Colonic mucosa (tissue), 4 donors: ENCODE measurements around the gene VWA3A. TPM values are rescaled to one million over a fixed set of nuclear protein-coding genes. Genes with fewer than 3 reads are reported as not detected.
"Not testable (repeated sequence)": the region's sequence is repeated elsewhere in the genome, so short reads cannot be mapped to it uniquely, and the experiment has no call there.

Experiments
- DNase-seq: peaks from one replicate; pipeline ENCODE4 v3.0.0-alpha.2; 2020
- H3K27ac ChIP-seq: fragments of 200-600 bp; one replicate; pipeline ENCODE4 v1.8.0; 2021
- H3K27me3 ChIP-seq: fragments of 200-600 bp; one replicate; pipeline ENCODE4 v1.8.0; 2021
- H3K36me3 ChIP-seq: fragments of 200-600 bp; one replicate; pipeline ENCODE4 v1.8.0; 2021
- H3K4me1 ChIP-seq: fragments of 200-600 bp; one replicate; pipeline ENCODE4 v1.8.0; 2021; ENCODE audit warnings: mild to moderate bottlenecking
- H3K4me3 ChIP-seq: fragments of 200-600 bp; one replicate; pipeline ENCODE4 v1.8.0; 2021
- H3K9ac ChIP-seq, 2 donors: one replicate each; pipeline ENCODE4 v1.7.0; 2013; ENCODE audit warnings: control low read depth in 2 of 2, low read depth in 2 of 2, low read length in 2 of 2
- H3K9me3 ChIP-seq: fragments of 200-600 bp; one replicate; pipeline ENCODE4 v1.8.0; 2021
- CTCF ChIP-seq: fragments of 200-600 bp; IDR thresholded peaks from one replicate; pipeline ENCODE4 v1.8.0; 2022; ENCODE audit warnings: antibody characterized with exemption, mild to moderate bottlenecking
- intact Hi-C: fragments of 100-400 bp; cut with DNase I; formaldehyde crosslinking; loops from one replicate; pipeline ENCODE4 v1.14.1; 2022
- total RNA-seq, 2 donors: library from RNA; stranded (reverse); fragmentation: NEBNext Ultra II Directional in 1 of 2; extraction: Animal tissue kit (Norgen Biotek cat#: 25700) in 1 of 2; gene quantifications; one replicate each; pipeline ENCODE4 v1.2.1, GENCODE V29; 2021
- donor health status: healthy.
- donor health status: DM: no; HTN: no; CAD: no.
- donor health status: DM: no; HTN: no; CAD: no.

The VWA3A gene
- total RNA-seq, 2 donors from 2014 or later, result not detected

GRCh38 chr16:22147853-22148252 lies 55.5 kb downstream of the VWA3A start:
- intact Hi-C loops, result no loop called here
- H3K9me3 ChIP-seq, result no peaks in the 10 kb centered on the region
- H3K36me3 ChIP-seq, result no peaks in the 10 kb centered on the region
- no peak overlapping the region for H3K27ac ChIP-seq
- H3K9ac ChIP-seq, result no peak overlapping the region
- H3K27me3 ChIP-seq, result no peaks in the 10 kb centered on the region
- DNase-seq, result no peak
- H3K4me1 ChIP-seq, result no peaks in the 10 kb centered on the region
- no peak for TF ChIP-seq CTCF
- no peak overlapping the region for H3K4me3 ChIP-seq

- no peak for TF ChIP-seq CTCF
- DNase-seq, result no peak
- Histone ChIP-seq H3K9ac (no peak overlapping the region), H3K36me3 (no peaks in the 10 kb centered on the region), H3K27ac (no peak overlapping the region), H3K4me3 (no peak overlapping the region), H3K9me3 (no peaks in the 10 kb centered on the region), H3K4me1 (no peaks in the 10 kb centered on the region), H3K27me3 (no peaks in the 10 kb centered on the region)
- intact Hi-C loops, result no loop called here
Observed at GRCh38 chr16:22151246-22151998, 59.1 kb downstream of the VWA3A start.

DNA sequence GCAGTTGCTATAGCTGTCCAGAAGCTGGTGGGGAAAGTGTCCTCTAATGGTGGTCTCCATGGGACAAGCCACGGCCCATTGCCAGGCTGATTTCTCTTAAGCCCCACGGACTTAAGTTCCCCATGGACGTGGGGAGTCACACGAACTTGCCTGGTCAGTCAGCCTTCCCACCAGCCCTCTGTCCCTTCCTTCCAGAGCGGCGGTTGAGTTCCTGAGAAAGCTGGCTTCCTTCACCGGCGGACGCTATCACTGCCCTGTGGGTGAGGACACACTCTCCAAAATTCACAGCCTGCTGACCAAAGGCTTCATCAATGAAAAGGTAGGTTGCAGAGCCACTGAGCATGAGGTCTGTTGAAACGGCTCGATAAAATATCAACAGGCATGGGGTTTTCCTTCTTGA lies 60.0 kb downstream of the VWA3A start:
- TF ChIP-seq CTCF, result no peak
- Histone ChIP-seq H3K36me3 (no peaks in the 10 kb centered on the region), H3K27ac (no peak overlapping the region), H3K4me3 (no peak overlapping the region), H3K9ac (no peak overlapping the region), H3K9me3 (no peaks in the 10 kb centered on the region), H3K27me3 (no peaks in the 10 kb centered on the region), H3K4me1 (no peaks in the 10 kb centered on the region)
- intact Hi-C loops, result no loop called here
- DNase-seq, result no peak

- H3K36me3 ChIP-seq, H3K9me3 ChIP-seq, DNase-seq, H3K4me1 ChIP-seq, H3K27me3 ChIP-seq, H3K27ac ChIP-seq, H3K9ac ChIP-seq, intact Hi-C loops, H3K4me3 ChIP-seq: not testable (repeated sequence)
Observed at GRCh38 chr16:22153078-22153477, 60.7 kb downstream of the VWA3A start.

DNA sequence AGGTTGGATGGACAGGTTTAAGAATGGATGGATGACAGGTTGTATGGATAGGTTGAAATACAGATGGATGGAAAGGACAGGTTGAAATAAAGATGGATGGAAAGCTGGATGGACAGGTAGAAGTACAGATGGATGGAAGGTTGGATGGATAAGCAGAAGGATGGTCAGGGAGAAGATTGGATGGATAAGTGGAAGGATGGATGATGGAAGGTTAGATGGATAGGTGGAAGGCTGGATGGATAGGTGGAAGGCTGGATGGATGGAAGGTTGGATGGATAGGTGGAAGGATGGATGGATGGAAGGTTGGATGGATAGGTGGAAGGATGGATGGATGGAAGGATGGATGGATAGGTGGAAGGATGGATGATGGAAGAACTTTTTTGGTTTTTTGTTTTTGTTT lies 69.1 kb downstream of the VWA3A start:
- DNase-seq, result no peak
- H3K4me1 ChIP-seq, result no peaks in the 10 kb centered on the region
- H3K4me3 ChIP-seq, result no peak overlapping the region
- TF ChIP-seq CTCF, result no peak
- H3K36me3 ChIP-seq, result no peaks in the 10 kb centered on the region
- H3K27ac ChIP-seq, result no peak overlapping the region
- no peaks in the 10 kb centered on the region for H3K27me3 ChIP-seq
- no peak overlapping the region for H3K9ac ChIP-seq
- no peaks in the 10 kb centered on the region for H3K9me3 ChIP-seq
- intact Hi-C loops, result no loop called here

DNA sequence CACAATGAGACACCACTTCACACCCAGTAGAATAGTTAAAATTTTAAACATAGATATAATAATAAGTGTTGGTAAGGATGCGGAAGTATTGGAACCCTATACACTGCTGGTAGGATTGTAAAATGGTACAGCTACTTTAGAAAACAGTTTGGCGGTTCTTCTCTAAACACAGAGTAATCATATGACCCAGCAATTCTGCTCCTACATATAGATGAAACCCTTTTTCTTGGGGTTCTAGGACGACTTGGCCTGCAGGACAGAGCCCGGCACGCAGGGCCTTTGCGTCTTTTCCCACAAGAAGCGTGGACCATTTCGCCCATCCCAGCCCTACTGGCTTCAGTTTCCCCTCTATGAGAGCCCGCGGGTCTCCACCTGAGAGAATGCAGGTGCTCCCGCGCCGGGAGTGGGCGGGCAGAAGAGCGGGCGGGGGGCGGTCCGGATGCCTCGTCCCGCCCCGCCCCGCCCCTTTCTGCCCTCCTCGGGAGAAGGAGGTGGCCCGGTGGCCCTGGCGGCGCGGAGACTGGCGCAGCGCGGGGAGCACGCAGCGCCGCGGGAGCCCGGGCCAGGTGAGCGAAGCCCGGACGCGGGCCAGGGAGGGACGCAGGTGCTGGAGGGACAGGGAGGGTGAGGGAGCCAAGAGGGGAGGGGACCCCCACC lies 69.8 kb downstream of the VWA3A start, which contains the start of gene SDR42E2:
Gene SDR42E2, plus strand, starts transcription at position 508 of the 657 bp plus-strand sequence. CDS start 3,077 bp downstream, outside the sequence.
- H3K36me3 ChIP-seq, result no peaks in the 10 kb centered on the region
- TF ChIP-seq CTCF, result no peak
- H3K9me3 ChIP-seq, result no peaks in the 10 kb centered on the region
- no peak within 1 kb of the TSS for H3K9ac ChIP-seq
- intact Hi-C loops, result no loop called here
- peak within 1 kb of the TSS; percentile 1 for H3K4me3 ChIP-seq
- H3K27me3 ChIP-seq, result no peaks in the 10 kb centered on the region
- peak; percentile 40 for DNase-seq
- H3K27ac ChIP-seq, result no peak within 1 kb of the TSS
- H3K4me1 ChIP-seq, result no peaks in the 10 kb centered on the region
